ENCODE measurements around the gene TSHR.

DNA sequence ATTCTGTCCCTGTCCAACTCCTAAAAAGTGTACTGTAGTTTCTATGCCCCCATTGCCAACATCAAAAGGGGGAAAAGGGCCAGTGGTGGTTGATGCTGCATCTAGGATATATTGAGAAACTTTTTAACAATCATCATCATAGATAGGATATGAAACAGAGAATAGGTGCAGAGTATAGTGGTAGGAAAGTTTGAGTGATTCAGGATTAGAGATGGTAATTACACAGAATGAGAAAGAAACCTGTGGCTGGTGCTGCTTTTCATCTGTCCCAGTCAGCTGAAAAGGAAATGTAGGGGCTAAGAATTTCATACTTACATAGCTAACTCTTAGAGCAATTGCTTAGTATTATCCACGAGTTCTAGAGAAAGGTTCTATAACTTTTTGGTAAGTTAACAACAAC is 197.8 kb downstream of the TSHR start:
- TF ChIP-seq CTCF (IDR thresholded peaks at IDR 0.05): no peak
- TF ChIP-seq POLR2A (IDR thresholded peaks at IDR 0.05): no peak
- no peak for TF ChIP-seq POLR2AphosphoS5 (IDR thresholded peaks at IDR 0.05)
- TF ChIP-seq EP300 (IDR thresholded peaks at IDR 0.05; ENCODE audit: low read depth): no peak
